ENCODE measurements around the gene CACNA1G. TPM values are rescaled to one million over a fixed set of nuclear protein-coding genes. Genes with fewer than 3 reads are reported as not detected.

Gene CACNA1G
- total RNA-seq, 1 experiment from 2014 or later = 0.13 TPM

- Histone ChIP-seq H3K36me3 (no peaks in the 10 kb centered on the region), H3K4me3 (no peak overlapping the region), H3K9me3 (replicated peaks) (no peaks in the 10 kb centered on the region), H3K27ac (peak overlapping the region; percentile 86), H3K27me3 (replicated peaks) (no peaks in the 10 kb centered on the region), H3K4me1 (replicated peaks) (peaks cover 61% of the 10 kb centered on the region)
- peak in 1 of 2 experiments; percentile 35 for DNase-seq (ENCODE audit: low read depth in 1 of 2, low spot score in 2 of 2)
Observed at GRCh38 chr17:50640686-50641351, 80.3 kb downstream of the CACNA1G start.

DNA sequence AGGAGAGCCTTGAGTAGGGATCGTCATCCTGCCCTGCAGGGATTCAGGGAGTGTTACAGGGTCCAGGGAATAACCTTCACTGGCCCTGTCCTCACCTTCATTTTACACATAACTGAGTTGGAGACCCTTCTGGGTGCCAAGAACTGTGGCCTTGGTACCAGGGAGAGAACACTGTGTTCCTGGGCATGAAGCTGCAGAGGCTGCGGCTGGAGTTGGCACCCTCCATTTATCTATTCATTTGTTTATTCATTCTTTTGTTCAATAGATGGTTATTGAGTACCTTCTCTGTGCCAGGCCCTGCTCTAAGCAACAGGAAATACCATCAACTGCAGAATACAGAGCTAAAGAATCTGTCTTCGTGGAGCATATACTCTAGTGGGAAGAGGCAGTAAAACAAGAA lies 80.8 kb downstream of the CACNA1G start:
- no peak overlapping the region for H3K4me3 ChIP-seq
- peak overlapping the region; percentile 86 for H3K27ac ChIP-seq

GRCh38 chr17:50642071-50642721 lies 81.7 kb downstream of the CACNA1G start:
- H3K9me3 ChIP-seq (replicated peaks) = no peaks in the 10 kb centered on the region
- H3K27me3 ChIP-seq (replicated peaks) = no peaks in the 10 kb centered on the region
- no peaks in the 10 kb centered on the region for H3K36me3 ChIP-seq
- no peak for DNase-seq (ENCODE audit: low read depth in 1 of 2, low spot score in 2 of 2)
- H3K4me3 ChIP-seq = no peak overlapping the region
- no peak overlapping the region for H3K27ac ChIP-seq
- peaks cover 52% of the 10 kb centered on the region for H3K4me1 ChIP-seq (replicated peaks)

More for the DNA sequence above, 80.8 kb downstream of the CACNA1G start:
- Histone ChIP-seq H3K9me3 (replicated peaks) (no peaks in the 10 kb centered on the region), H3K4me1 (replicated peaks) (peaks cover 61% of the 10 kb centered on the region), H3K27me3 (replicated peaks) (no peaks in the 10 kb centered on the region), H3K36me3 (no peaks in the 10 kb centered on the region)
- no peak for DNase-seq (ENCODE audit: low read depth in 1 of 2, low spot score in 2 of 2)

DNA sequence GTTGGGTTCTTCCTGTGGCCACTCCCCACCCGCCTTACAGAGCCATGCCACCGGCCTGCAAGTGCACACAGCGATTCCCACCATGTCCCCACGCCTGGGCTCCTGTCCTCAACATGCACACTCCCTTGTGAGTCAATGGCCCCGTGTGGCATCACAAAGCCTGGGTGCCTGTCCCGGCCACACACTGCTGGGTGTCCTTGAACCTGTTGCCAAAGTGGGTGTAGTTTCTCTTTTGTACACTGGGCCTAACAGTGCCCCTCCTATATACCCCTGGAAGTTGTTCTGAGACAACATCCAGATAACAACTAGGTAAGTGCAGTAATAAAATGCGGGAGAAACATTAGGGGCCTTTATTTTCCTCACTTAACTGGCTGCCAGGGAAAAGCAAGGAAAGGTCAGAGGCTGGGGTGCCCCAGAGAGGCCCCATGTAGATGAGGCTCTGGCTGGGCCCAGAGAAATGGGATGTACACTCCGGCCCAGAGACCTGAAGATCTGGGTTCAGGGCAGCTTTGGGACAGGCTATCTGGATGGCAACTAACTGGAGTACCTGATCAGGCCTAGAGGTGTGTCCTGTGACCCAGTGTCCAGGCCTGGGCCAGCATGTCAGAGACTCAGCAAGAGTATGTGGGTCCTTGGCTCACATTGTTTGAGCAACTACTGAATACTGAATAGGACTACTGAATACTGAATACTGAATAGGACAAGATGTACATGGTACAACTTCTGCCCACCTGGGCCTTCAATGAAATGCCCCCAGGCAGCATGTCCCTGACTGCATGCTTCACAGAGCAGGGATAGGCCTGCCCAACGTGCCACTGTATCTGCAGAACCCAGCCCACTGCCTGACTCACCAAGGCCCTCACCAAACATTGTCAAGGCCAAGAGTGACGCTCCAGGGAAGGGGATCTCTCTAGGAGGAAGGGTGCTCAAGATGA lies 82.5 kb downstream of the CACNA1G start:
- H3K9me3 ChIP-seq (replicated peaks) = no peaks in the 10 kb centered on the region
- H3K36me3 ChIP-seq = no peaks in the 10 kb centered on the region
- H3K27me3 ChIP-seq (replicated peaks) = no peaks in the 10 kb centered on the region
- H3K4me3 ChIP-seq = no peak overlapping the region
- H3K27ac ChIP-seq = no peak overlapping the region
- DNase-seq (ENCODE audit: low read depth in 1 of 2, low spot score in 2 of 2) = no peak
- H3K4me1 ChIP-seq (replicated peaks) = peaks cover 44% of the 10 kb centered on the region

DNA sequence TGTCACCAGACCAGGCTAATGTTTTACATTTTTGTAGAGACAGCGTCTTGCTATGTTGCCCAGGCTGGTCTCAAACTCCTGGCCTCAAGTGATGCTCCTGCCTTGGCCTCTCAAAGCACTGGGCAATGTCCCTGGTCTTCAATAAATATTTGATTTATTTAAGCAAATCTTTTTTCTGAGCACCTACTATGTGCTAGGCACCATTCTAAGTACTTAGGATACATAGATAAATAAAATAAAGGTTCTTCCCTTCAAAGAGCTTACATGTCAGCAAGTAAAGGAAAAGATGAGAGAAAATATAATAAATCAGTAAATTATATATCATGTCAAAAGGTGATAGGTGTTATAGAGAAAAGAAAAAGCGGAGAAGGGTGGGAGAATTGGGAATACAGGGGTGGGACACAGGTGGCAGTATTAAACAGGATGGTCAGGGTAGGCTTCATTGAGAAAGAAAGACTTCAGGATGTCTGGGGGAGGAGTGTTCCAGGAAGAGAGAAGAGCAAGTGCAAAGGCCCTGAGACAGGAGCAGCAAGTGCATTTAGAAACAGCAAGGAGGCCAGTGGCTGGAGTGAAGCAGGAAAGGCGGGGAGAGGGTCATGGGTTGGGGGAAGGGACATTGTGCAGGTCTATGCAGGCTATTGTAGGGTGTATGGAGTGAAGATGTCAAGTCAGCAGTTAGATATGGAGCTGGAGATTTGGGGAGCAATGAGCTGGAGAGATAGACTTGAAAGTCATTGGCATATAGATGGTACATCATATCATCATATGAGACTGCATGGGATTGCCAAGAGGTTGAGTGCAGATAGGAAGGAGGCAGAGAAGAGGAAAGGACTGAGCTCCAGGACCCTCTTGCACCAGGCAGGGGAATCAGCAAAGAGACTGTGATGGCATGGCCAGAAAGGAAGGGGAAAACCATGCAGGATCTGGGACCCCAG lies 85.5 kb downstream of the CACNA1G start:
- Histone ChIP-seq H3K9me3 (replicated peaks) (no peaks in the 10 kb centered on the region; the same call in 1 of the 2 replicates), H3K36me3 (no peaks in the 10 kb centered on the region), H3K4me3 (no peak overlapping the region), H3K4me1 (replicated peaks) (peaks cover 17% of the 10 kb centered on the region), H3K27me3 (replicated peaks) (no peaks in the 10 kb centered on the region), H3K27ac (no peak overlapping the region)
- DNase-seq (ENCODE audit: low read depth in 1 of 2, low spot score in 2 of 2) = no peak

DNA sequence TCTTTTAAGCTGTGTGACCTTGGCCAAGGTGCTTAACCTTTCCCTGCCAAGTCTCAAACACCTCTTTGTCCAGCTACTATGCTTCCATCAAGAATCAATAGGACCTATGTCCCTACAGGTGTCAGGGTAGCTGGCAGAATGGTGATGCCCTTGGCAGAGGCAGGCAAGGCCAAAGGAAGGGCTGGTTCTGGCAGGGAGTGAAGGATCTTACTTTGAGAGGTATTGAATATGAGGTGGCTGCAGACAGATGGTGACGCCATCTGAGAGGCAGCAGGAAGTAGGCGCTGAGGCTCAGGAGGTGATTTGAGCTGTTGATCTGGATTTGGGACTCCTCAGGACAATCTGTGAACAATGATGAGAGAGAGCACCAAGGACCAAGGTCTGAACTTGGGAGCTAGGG lies 86.7 kb downstream of the CACNA1G start:
- no peak overlapping the region for H3K27ac ChIP-seq
- H3K4me1 ChIP-seq (replicated peaks) = peaks cover 10% of the 10 kb centered on the region
- H3K4me3 ChIP-seq = no peak overlapping the region
- no peaks in the 10 kb centered on the region for H3K36me3 ChIP-seq
- DNase-seq (ENCODE audit: low read depth in 1 of 2, low spot score in 2 of 2) = no peak
- no peaks in the 10 kb centered on the region; the same call in 1 of the 2 replicates for H3K9me3 ChIP-seq (replicated peaks)
- no peaks in the 10 kb centered on the region for H3K27me3 ChIP-seq (replicated peaks)

DNA sequence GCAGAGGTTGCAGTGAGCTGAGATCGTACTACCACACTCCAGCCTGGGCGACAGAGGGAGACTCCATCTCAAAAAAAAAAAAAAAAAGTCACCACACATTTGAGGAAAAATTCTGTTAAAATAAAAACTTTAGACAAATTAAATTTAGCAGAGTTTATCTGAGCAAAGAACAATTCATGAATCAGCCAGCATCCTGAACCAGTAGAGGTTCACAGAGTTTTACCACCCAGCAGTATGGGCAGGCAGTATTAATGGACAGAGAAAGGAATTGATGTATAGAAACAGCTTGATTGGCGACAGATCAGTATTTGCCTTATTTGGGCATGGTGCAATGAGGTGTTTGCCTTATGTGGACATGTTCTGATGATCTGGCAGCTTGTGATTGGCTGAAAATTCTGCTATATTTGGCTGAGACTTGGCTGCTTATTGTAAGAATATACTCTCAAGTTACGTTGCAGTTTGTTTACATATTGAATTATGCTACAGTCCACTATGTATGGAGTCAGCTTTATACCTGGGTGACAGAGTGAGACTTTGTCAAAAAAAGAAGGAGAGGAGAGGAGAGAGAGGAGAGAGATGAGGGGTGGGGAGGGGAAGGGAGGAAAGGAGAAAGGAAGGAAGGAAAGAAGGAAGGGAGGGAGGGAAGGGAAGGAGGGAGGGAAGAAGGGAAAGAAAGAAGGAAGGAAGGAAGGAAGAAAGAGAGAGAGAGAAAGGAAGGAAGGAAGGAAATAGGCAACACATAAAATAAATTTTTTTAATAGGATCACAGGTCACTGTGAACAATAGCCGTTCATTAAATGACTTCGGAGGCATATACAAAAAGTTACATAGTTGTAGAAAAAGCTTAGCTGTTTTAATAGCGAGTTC lies 88.8 kb downstream of the CACNA1G start:
- 0 out of 2 replicates have a peak, but pooled peaks cover 3% of the 10 kb centered on the region for H3K4me1 ChIP-seq (replicated peaks)
- H3K9me3 ChIP-seq (replicated peaks) = peaks cover 6% of the 10 kb centered on the region; the same call in 1 of the 2 replicates
- H3K36me3 ChIP-seq = no peaks in the 10 kb centered on the region
- H3K27me3 ChIP-seq (replicated peaks) = no peaks in the 10 kb centered on the region
- no peak for DNase-seq (ENCODE audit: low read depth in 1 of 2, low spot score in 2 of 2)
- H3K27ac ChIP-seq = no peak overlapping the region
- H3K4me3 ChIP-seq = no peak overlapping the region

DNA sequence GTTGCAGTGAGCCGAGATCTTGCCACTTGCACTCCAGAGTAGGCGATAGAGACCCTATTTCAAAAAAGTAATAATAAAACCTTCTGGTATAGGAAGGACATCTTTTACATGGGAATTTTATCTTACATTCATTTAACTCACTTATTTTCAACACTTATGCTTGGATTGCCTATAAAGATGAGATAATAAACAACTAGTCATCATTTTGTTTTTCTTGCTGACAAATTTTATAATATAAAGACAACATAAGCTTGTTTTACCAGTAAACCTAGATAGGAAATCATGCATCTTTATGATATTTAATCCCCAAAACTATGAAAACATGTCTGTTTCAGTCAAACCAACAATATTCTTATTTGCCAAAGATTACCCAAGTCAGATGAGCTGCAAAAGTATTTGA lies 91.1 kb downstream of the CACNA1G start:
- Histone ChIP-seq H3K4me1 (replicated peaks) (0 out of 2 replicates have a peak, but pooled peaks cover 3% of the 10 kb centered on the region), H3K4me3 (no peak overlapping the region), H3K36me3 (no peaks in the 10 kb centered on the region), H3K27me3 (replicated peaks) (no peaks in the 10 kb centered on the region), H3K27ac (no peak overlapping the region), H3K9me3 (replicated peaks) (peaks cover 6% of the 10 kb centered on the region; the same call in 1 of the 2 replicates)
- no peak for DNase-seq (ENCODE audit: low read depth in 1 of 2, low spot score in 2 of 2)

GRCh38 chr17:50653738-50654137 lies 93.2 kb downstream of the CACNA1G start:
- no peaks in the 10 kb centered on the region for H3K36me3 ChIP-seq
- no peaks in the 10 kb centered on the region for H3K27me3 ChIP-seq (replicated peaks)
- no peak overlapping the region for H3K4me3 ChIP-seq
- H3K9me3 ChIP-seq (replicated peaks) = peaks cover 6% of the 10 kb centered on the region; the same call in 1 of the 2 replicates
- H3K27ac ChIP-seq = no peak overlapping the region
- no peak for DNase-seq (ENCODE audit: low read depth in 1 of 2, low spot score in 2 of 2)
- H3K4me1 ChIP-seq (replicated peaks) = 0 out of 2 replicates have a peak, but pooled peaks cover 3% of the 10 kb centered on the region

GRCh38 chr17:50656509-50656908 lies 96.0 kb downstream of the CACNA1G start:
- Histone ChIP-seq H3K4me3 (no peak overlapping the region), H3K9me3 (replicated peaks) (peaks cover 6% of the 10 kb centered on the region; the same call in 1 of the 2 replicates), H3K36me3 (0 out of 2 replicates have a peak, but pooled peaks cover 6% of the 10 kb centered on the region), H3K4me1 (replicated peaks) (peaks cover 16% of the 10 kb centered on the region), H3K27me3 (replicated peaks) (no peaks in the 10 kb centered on the region), H3K27ac (no peak overlapping the region)
- DNase-seq (ENCODE audit: low read depth in 1 of 2, low spot score in 2 of 2) = no peak

GRCh38 chr17:50657054-50657453 lies 96.5 kb downstream of the CACNA1G start:
- no peak for DNase-seq (ENCODE audit: low read depth in 1 of 2, low spot score in 2 of 2)
- Histone ChIP-seq H3K9me3 (replicated peaks) (peaks cover 6% of the 10 kb centered on the region; the same call in 1 of the 2 replicates), H3K27ac (no peak overlapping the region), H3K27me3 (replicated peaks) (no peaks in the 10 kb centered on the region), H3K4me3 (no peak overlapping the region), H3K4me1 (replicated peaks) (peaks cover 22% of the 10 kb centered on the region), H3K36me3 (0 out of 2 replicates have a peak, but pooled peaks cover 6% of the 10 kb centered on the region)

GRCh38 chr17:50657627-50658026 lies 97.1 kb downstream of the CACNA1G start:
- Histone ChIP-seq H3K9me3 (replicated peaks) (peaks cover 4% of the 10 kb centered on the region; the same call in 1 of the 2 replicates), H3K36me3 (0 out of 2 replicates have a peak, but pooled peaks cover 6% of the 10 kb centered on the region), H3K4me3 (no peak overlapping the region), H3K27me3 (replicated peaks) (no peaks in the 10 kb centered on the region), H3K27ac (no peak overlapping the region), H3K4me1 (replicated peaks) (peaks cover 27% of the 10 kb centered on the region)
- DNase-seq (ENCODE audit: low read depth in 1 of 2, low spot score in 2 of 2) = no peak
